NCI-H345 treated with DMSO at 0.1 percent for 48 hours (cell line): ENCODE measurements around the gene TRMT61A.
"Not testable (repeated sequence)": the region's sequence is repeated elsewhere in the genome, so short reads cannot be mapped to it uniquely, and the experiment has no call there.

Source experiments
- DNase-seq: peaks from one replicate; lab custom pipeline; 2025; ENCODE audit not compliant: unreplicated experiment; lab: John Stamatoyannopoulos, UW

The TRMT61A gene

GRCh38 chr14:103508521-103509329 is 20.3 kb upstream of the TRMT61A start:
- no peak for DNase-seq

GRCh38 chr14:103509864-103510723 is 18.9 kb upstream of the TRMT61A start:
- no peak for DNase-seq

- no peak for DNase-seq
These were observed 18.0 kb upstream of the TRMT61A start for GRCh38 chr14:103510724-103511693.

- not testable (repeated sequence) for DNase-seq
These were observed 16.8 kb upstream of the TRMT61A start for GRCh38 chr14:103512180-103512579.

GRCh38 chr14:103512701-103513611 is 16.0 kb upstream of the TRMT61A start:
- DNase-seq: peak; percentile 48

GRCh38 chr14:103514596-103515421 is 14.2 kb upstream of the TRMT61A start:
- DNase-seq: no peak

- DNase-seq: no peak
These were observed 12.4 kb upstream of the TRMT61A start for GRCh38 chr14:103516426-103517173.

GRCh38 chr14:103517174-103517566 is 11.8 kb upstream of the TRMT61A start:
- DNase-seq: no peak

- no peak for DNase-seq
These were observed 11.1 kb upstream of the TRMT61A start for GRCh38 chr14:103517721-103518421.

GRCh38 chr14:103518422-103519042 is 10.5 kb upstream of the TRMT61A start:
- DNase-seq: no peak

- no peak for DNase-seq
These were observed 9.8 kb upstream of the TRMT61A start for GRCh38 chr14:103519043-103519836.

GRCh38 chr14:103519837-103520212 is 9.2 kb upstream of the TRMT61A start:
- no peak for DNase-seq

GRCh38 chr14:103520269-103520656 is 8.7 kb upstream of the TRMT61A start:
- no peak for DNase-seq

GRCh38 chr14:103520657-103521437 is 8.1 kb upstream of the TRMT61A start:
- DNase-seq: peak; percentile 62

GRCh38 chr14:103521438-103521950 is 7.5 kb upstream of the TRMT61A start:
- DNase-seq: no peak
